ENCODE data around the gene CAPN1.

Gene CAPN1

DNA sequence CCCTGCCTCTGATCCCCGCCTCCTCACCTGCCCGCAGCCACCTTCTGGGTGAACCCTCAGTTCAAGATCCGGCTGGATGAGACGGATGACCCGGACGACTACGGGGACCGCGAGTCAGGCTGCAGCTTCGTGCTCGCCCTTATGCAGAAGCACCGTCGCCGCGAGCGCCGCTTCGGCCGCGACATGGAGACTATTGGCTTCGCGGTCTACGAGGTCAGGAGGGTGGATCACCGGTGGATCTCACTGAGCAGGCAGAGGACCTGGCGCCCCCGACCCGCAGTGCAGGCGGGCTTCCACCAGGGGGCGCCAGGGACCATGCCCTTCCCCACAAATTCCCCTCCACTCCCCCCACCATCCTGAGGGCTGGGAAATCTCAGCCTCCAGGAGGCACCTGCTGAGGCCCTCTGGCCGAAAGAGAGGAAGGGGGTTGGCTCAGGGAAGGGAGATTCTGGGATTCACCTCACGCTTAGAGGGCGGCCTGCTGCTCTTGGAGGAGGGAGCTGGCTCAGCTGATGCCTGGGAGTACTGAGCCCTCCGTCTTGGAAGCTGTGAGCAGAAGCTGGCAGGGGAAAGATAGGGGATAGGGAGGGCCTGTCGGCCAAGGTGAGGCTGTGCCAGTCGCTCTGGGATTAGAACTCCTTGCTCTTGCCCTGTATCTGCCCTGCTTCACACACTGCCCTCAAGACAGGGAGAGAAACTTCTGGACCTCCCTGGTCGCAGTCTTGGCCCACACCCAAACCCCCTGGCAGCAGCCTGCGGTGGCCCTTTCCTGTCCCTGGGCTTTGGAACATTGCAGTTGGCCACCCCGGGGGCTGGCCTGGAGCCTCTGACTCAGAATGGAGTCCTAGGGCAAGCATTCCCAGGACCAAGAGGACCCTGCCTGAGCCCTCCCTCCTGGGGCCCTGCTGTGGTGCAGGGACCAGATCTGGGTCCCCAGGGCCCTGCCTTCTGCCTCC is 23.2 kb downstream of the CAPN1 start:
- DNase-seq: no peak

DNA sequence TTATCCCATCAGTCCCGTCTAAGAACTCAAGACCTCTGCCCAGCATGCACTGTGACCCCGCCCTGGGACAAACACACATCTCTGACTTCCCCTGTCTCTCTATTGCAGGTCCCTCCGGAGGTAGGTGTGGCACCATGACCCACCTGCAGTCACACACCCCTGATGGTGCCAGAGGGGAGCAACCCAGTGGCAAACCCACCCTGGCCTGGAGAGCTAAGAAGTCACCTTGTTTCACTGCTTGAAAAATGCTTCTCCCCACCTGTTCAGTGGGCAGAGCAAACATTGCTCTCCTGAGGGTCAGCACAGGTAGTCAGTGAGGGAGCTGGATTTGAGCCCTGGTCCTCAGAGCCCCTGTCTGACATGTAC is 23.9 kb downstream of the CAPN1 start:
- no peak for DNase-seq

DNA sequence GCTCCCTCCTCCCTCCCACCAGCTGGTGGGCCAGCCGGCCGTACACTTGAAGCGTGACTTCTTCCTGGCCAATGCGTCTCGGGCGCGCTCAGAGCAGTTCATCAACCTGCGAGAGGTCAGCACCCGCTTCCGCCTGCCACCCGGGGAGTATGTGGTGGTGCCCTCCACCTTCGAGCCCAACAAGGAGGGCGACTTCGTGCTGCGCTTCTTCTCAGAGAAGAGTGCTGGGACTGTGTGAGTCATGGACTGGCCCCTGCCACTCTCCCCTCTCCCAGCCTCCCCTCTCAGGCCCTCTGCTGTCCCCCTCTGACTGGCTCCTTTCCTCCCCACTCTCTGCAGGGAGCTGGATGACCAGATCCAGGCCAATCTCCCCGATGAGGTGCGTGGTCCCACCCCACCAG is 24.7 kb downstream of the CAPN1 start:
- no peak for DNase-seq

DNA sequence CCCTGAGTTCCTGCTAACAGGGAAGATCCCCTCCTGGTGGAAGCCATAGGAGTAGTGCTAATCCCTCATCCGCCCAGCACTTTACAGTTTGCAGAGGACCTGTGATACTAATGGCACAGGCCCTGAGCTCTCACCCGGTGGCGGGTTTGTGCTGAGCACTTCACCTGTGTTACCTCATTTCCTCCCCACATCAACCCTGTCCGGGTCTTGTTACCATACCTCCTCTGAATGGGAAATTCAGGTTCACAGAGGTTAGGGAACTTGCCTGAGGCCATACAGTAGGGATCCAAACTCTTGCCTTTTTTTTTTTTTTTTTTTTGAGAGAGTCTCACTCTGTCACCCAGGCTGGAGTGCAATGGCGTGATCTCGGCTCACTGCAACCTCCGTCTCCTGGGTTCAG is 25.2 kb downstream of the CAPN1 start:
- no peak for DNase-seq

DNA sequence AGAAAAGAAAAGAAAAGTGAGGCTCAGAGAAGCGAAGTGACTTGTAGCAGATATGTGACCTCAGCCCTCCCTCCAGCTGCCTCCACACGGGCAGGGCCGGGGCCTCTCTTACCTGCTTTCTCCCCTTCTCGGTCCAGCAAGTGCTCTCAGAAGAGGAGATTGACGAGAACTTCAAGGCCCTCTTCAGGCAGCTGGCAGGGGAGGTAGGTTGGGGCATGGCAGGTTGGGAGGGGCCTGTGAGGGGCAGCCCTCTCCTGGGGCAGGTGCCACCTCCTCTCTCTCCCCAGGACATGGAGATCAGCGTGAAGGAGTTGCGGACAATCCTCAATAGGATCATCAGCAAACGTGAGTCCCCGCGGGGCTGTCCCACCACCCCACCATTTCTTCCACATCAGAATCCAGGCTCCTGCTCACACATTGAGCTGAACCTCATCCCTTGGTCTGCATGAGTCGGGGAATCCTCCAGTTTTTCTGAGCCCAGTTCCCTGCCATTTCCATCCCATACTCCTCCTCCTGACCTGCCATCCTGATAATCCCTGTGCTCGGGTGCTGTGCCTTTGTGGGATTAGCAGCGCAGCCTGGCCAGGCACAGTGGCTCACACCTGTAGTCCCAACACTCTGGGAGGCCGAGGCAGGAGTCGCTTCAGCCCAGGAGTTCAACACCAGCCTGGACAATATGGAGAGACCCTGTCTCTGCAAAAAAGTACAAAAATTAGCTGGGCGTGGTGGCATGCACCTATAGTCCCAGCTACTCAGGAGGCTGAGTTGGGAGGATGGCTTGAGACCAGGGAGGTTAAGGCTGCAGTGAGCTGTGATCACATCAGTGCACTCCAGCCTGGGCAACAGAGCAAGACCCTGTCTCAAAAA is 26.4 kb downstream of the CAPN1 start:
- no peak for DNase-seq

DNA sequence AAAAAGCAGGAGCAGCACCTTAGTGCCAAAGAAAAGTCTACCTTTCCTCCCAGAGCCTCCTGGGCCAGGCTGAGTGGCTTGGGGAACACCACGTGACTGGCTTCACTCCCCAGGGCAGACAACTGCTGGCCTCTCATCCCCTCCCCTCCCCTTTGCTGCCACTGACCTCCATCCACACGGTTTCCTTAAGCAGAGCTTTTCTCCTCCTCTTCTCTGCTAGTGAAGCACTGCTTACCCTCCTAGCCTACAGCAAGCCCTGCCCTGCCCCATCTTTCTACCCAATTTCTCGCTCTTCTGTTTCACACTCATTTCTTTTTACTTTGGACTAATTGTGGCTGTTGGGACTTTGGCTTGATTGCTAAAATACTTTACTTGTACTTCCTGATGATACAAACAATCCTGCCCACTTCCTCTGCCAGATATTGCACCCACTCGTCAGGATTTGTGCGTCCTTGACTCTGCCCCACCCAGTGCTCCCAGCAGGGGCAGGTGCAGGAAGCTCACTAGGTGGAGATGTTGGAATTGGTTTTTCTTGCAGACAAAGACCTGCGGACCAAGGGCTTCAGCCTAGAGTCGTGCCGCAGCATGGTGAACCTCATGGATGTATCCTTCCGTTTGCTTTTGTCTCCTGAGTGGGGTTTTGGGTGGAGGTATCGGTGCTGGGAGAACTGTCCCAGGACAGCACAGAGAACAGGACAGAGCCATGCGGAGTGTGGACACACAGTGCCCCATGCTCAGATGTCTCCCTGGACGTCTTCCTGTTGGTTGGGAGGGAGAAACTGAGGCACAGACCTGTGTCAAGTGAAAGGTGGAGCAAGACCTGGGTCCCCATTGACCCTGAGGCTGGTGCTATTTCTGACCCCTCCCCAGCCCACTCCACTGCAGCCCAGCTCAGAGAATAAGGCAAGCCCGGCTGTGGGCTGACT is 27.3 kb downstream of the CAPN1 start:
- DNase-seq: no peak

DNA sequence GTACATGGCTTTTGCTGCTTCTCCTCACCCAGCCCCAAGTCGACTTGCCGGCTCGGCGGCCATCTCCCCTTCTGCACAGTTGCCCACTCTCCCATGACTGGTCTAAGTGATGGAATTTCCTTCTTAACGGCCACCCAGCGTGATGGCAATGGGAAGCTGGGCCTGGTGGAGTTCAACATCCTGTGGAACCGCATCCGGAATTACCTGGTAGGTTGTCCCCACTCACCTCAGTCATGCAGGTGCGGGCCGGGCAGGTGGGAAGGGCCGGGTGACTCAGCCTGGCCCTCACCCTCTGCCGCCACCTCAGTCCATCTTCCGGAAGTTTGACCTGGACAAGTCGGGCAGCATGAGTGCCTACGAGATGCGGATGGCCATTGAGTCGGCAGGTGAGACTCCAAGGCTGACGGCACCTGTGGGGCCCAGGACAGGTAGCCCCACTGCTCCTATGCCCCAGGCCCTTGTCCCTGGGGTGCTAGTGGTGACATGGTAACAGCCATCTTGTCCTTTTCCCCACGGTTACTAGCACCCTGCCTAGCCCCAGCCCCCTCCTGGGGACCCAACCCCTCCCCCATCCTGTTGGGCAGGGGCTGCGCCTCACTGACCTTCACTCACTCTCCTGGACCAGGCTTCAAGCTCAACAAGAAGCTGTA is 28.1 kb downstream of the CAPN1 start:
- no peak for DNase-seq

DNA sequence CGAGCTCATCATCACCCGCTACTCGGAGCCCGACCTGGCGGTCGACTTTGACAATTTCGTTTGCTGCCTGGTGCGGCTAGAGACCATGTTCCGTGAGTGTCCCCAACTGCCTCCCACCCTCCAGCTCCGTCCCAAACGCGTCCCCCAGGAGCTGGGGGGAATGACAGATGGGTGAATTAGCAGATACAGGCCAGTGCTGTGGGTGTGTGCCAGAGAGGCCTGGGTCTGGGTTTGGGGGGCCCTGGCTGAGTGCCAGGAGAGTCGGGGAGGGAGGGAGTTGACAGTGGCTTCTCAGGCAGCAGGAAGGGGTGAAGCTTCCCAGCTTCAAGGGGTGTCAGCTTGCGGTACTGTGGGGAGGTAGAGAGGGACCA is 28.6 kb downstream of the CAPN1 start:
- no peak for DNase-seq

DNA sequence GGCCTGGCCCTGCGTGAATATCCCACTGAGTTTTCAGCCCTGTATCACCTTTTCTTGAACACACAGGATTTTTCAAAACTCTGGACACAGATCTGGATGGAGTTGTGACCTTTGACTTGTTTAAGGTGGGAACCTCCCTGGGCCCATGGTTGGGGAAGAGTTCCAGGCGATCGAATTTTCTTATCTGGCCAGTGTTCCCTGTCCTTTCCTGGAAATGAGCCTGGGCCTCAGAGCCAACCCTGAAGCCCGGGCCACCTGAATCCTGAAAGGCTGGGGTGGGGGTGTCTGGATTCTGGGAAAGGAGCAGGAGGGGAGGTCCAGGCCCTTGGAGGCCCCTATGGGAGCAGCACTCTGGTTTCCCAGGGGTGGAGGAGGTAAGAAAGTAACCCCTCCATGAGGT is 29.0 kb downstream of the CAPN1 start:
- DNase-seq: no peak

DNA sequence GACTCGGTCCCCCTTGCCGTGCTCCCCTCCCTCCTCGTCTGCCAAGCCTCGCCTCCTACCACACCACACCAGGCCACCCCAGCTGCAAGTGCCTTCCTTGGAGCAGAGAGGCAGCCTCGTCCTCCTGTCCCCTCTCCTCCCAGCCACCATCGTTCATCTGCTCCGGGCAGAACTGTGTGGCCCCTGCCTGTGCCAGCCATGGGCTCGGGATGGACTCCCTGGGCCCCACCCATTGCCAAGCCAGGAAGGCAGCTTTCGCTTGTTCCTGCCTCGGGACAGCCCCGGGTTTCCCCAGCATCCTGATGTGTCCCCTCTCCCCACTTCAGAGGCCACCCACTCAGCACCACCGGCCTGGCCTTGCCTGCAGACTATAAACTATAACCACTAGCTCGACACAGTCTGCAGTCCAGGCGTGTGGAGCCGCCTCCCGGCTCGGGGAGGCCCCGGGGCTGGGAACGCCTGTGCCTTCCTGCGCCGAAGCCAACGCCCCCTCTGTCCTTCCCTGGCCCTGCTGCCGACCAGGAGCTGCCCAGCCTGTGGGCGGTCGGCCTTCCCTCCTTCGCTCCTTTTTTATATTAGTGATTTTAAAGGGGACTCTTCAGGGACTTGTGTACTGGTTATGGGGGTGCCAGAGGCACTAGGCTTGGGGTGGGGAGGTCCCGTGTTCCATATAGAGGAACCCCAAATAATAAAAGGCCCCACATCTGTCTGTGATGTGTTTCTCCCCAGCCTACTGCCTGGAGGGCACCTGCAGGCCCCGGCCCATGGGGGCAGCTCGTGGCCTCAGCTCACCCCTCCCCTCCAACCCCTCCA is 29.8 kb downstream of the CAPN1 start:
- DNase-seq: no peak

DNA sequence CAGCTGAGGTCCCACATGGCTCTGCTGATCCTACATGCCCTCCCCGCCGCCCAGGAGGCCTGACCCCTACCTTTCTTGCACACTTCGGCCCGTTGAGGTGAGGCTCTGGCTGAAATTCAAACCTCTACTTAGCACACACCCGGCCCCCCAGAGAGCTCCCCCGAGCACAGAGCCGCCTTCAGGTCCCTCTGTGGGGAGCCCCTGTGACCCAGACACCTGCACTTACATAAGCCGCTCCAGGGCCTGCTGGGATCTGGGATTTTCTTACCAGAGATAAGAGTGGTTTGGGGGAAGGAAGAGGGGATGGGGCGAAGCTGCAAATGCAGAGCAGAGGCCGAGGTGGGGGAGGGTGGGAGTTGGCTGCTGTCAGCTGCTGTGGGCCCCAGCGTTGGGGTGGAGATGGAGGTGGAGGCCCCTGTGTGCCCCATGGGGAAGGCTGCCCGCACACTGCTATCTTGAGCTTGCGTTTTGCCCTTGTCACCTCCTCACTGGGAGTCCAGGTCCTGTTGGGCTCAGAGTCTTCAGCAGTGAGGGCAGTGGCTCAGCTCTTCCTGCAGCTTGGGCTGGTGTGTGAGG is 30.6 kb downstream of the CAPN1 start:
- no peak for DNase-seq

DNA sequence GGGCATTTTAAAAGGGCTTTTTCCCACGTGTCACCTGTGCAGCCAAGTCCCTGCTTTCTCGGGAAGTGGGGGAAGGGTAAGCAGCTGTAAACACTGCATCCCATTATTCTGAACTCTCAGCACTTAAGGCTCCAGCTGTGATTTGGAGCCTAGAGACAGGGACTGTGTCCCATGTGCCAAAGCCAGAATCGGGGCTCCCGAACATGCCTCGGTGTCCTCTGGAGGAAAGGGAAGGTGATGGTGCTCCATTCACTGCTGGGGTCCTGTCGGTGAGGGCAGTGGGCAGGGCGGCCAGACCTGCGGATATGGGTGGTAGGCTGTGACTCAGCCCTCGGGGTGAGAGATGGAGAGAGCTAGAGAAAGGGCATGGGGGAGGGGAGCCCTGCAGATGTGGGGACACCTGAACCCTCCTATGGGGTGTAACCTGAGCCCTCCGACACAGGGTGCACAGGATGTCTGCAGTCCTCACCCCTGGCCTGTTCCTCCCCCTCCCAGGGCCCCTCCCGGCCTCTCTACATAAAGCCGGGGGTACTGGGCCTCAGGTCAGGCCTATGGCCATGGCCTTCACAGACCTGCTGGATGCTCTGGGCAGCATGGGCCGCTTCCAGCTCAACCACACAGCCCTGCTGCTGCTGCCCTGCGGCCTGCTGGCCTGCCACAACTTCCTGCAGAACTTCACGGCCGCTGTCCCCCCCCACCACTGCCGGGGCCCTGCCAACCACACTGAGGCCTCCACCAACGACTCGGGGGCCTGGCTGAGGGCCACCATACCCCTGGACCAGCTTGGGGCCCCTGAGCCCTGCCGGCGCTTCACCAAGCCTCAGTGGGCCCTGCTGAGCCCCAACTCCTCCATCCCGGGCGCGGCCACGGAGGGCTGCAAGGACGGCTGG is 31.8 kb downstream of the CAPN1 start:
- no peak for DNase-seq

DNA sequence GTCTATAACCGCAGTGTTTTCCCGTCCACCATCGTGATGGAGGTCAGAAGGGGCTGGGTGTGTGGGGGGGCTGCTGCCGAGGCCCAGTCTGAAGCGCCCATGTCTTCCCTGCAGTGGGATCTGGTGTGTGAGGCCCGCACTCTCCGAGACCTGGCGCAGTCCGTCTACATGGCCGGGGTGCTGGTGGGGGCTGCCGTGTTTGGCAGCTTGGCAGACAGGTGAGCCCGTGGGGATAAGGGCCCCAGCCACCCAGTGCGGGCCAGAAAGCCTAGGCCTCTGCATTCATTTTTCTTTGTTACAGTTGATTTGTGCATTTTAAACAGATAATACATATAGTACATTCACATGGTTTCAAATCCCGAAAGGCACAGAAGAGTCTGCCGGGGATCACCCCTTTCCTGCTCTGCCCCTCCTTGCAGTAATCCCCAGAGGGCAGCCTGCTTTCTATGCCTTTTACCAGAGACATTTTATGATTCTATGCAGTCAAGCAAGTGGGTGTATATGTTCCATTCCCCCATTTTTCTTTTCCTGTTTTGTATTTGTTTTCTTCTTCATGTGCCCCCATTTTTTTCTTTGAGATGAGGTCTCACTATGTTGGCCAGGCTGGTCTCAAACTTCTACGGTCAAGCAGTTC is 32.6 kb downstream of the CAPN1 start:
- DNase-seq: no peak

DNA sequence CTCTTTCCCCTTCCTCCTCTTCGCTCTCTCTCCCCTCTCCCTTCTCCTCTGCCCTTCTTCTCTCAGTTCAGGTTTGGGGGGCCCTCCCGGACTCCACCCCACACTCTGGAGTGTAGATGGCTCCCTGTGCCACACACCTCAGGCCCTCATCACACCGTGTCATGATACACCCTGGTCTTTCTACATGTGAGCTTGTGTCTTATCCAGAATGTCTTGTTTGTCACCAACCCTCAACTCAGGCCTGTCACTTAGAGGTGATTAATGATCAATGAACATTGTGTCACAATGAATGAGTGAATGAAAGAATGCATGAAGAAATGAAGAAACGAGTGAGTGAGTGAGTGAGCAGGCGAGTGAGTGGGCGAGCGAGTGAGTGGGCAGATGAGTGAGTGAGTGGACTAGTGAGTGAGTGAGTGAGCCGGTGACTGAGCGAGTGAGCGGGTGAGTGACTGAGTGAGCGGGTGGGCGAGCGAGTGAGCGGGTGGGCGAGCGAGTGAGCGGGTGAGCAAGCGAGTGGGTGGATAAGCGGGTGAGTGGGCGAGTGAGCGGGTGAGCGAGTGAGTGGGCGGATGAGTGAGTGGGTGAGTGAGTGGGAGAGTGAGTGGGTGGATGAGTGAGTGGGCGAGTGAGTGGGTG is 33.8 kb downstream of the CAPN1 start:
- no peak for DNase-seq

DNA sequence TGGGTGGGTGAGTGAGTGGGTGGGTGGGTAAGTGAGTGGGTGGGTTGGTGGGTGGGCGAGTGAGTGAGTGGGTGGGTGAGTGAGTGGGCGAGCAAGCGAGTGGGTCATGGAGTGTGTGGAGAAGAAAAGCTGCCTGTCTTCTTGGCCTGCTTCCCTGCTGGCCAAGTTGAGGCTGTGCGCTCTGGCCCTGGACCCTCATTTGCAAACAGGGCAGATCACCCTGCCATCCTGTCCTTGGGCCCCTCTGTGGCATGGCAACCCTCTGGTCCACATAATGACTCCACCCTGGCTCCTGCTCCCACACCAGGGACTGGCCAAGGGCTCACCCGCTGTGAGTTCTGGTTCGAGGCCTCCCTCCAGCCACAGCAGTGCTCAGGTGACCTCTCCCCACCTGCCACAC is 35.1 kb downstream of the CAPN1 start:
- no peak for DNase-seq

DNA sequence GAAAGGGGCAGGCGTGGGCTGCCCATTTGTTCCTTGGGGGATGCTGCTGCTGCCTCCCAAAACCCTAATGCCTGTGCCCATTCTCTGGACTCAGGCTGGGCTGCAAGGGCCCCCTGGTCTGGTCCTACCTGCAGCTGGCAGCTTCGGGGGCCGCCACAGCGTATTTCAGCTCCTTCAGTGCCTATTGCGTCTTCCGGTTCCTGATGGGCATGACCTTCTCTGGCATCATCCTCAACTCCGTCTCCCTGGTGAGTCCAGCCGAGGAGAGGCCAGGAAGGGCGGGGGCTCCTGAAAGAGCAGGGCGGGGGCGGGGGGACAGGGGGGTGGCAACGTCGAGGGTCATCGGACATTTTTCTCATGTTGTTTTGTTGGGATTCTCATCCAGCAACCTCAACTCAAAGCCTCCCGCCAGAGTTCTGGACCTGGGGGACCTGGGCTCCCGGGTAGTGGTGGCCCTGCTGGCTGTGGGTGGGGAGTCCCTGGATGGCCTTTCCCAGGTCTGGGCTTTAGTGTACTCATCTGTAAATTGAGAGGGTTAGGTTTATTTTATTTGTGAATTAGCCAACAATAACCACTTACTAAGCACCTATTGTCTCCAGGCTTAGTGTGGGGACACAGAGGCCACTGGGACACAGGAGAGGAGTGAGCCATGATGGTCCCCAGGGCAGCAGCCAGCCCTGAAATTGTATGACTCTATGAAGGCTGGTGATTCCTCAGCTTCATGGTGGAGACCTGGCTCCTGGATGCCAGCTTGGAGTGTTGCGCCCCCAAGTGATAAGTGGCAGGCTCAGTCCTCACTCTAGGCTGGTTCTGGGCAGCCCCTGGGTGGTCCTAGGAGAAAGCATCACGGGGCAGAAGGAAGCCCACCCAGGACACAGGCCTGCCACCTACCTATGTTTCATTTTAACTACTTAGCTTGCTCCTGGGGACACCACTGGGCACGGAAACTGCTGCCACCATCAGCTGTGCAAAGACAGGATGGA is 36.0 kb downstream of the CAPN1 start:
- DNase-seq: no peak

DNA sequence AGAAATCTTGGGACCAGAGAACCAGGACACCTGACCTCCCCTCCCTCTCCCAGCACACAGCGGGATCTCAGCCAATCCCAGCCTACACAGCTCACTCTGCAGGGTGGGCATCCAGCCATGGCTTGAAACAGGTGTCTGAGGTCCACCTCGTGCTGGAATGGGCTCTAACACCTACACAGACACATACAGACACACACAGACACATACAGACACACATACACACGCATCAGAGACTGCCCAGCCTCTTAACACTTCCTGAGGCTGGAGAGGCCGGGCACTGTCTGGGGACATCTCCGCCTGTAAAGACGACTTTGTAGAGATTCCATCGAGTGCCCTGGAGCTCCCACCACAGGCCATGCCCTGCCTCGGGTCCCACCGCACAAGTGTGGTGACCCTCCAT is 36.7 kb downstream of the CAPN1 start:
- no peak for DNase-seq

DNA sequence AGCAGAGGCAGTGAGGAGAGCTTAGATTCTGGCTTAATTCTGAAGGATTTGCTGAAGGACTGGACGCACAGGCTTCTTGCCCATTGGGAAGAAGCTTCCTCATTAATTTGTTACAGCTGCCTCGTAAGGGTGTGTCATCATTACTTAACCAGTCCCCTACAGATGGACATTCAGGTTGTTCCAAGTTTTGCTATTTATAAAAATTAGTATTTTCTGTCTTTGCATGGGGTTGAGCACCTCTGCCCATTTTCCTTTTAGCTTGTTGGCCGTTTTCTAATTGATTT is 38.1 kb downstream of the CAPN1 start:
- DNase-seq: no peak
